ENCODE results near the gene IP6K3. TPM values are rescaled to one million over a fixed set of nuclear protein-coding genes. Genes with fewer than 3 reads are reported as not detected.

The IP6K3 gene
- total RNA-seq, 1 donor from 2014 or later, result 0.75 TPM

- peak overlapping the region; percentile 44 for H3K27ac Mint-ChIP-seq
These were observed 44.2 kb downstream of the IP6K3 start for GRCh38 chr6:33702345-33702977.

GRCh38 chr6:33700391-33701050 is 46.2 kb downstream of the IP6K3 start:
- no peaks in the 10 kb centered on the region for H3K9me3 Mint-ChIP-seq
- no peak overlapping the region for H3K4me3 Mint-ChIP-seq
- peak overlapping the region; percentile 67 for H3K27ac Mint-ChIP-seq
- no peak for DNase-seq (ENCODE audit: extremely low spot score, unreplicated experiment)
- TF ChIP-seq CTCF (conservative IDR thresholded peaks at IDR 0.05), result peak; percentile 83
- H3K36me3 Mint-ChIP-seq, result peaks cover 3% of the 10 kb centered on the region
- H3K27me3 Mint-ChIP-seq, result no peaks in the 10 kb centered on the region
- H3K4me1 Mint-ChIP-seq (ENCODE audit: unreplicated experiment), result peaks cover 34% of the 10 kb centered on the region

More at GRCh38 chr6:33702345-33702977, 44.2 kb downstream of the IP6K3 start:
- Mint-ChIP-seq H3K9me3 (no peaks in the 10 kb centered on the region), H3K27me3 (no peaks in the 10 kb centered on the region), H3K4me3 (no peak overlapping the region), H3K36me3 (peaks cover 7% of the 10 kb centered on the region), H3K4me1 (ENCODE audit: unreplicated experiment) (peaks cover 27% of the 10 kb centered on the region)
- no peak for DNase-seq (ENCODE audit: extremely low spot score, unreplicated experiment)
- TF ChIP-seq CTCF (conservative IDR thresholded peaks at IDR 0.05), result peak; percentile 72

DNA sequence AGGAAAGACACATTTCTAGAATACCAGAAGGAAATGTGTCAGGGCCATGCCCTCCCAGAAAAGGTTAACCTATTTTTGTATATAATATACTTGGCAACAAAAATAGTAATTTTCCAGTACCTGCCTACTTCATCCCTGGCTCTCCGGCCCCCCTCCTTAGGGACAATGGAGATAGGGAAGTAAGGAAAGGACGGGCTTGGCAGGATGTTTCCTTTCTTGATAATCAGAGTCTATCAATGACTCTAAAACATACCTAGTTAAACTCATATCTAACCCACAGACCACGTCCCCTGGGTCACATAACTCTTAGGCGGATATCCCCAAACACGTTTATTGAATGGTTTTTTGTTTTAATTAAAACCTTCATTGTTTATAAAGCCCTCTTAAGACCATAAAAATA is 47.0 kb downstream of the IP6K3 start:
- no peak for DNase-seq (ENCODE audit: extremely low spot score, unreplicated experiment)
- Mint-ChIP-seq H3K27ac (no peak overlapping the region), H3K4me1 (ENCODE audit: unreplicated experiment) (peaks cover 34% of the 10 kb centered on the region), H3K9me3 (no peaks in the 10 kb centered on the region), H3K4me3 (no peak overlapping the region), H3K36me3 (peaks cover 3% of the 10 kb centered on the region), H3K27me3 (no peaks in the 10 kb centered on the region)
- no peak for TF ChIP-seq CTCF (conservative IDR thresholded peaks at IDR 0.05)

- H3K9me3 Mint-ChIP-seq, result no peaks in the 10 kb centered on the region
- no peak overlapping the region for H3K4me3 Mint-ChIP-seq
- no peaks in the 10 kb centered on the region for H3K27me3 Mint-ChIP-seq
- H3K36me3 Mint-ChIP-seq, result peaks cover 3% of the 10 kb centered on the region
- peaks cover 34% of the 10 kb centered on the region for H3K4me1 Mint-ChIP-seq (ENCODE audit: unreplicated experiment)
- no peak overlapping the region for H3K27ac Mint-ChIP-seq
- no peak for TF ChIP-seq CTCF (conservative IDR thresholded peaks at IDR 0.05)
- no peak for DNase-seq (ENCODE audit: extremely low spot score, unreplicated experiment)
These were observed 47.6 kb downstream of the IP6K3 start for GRCh38 chr6:33699131-33699530.

DNA sequence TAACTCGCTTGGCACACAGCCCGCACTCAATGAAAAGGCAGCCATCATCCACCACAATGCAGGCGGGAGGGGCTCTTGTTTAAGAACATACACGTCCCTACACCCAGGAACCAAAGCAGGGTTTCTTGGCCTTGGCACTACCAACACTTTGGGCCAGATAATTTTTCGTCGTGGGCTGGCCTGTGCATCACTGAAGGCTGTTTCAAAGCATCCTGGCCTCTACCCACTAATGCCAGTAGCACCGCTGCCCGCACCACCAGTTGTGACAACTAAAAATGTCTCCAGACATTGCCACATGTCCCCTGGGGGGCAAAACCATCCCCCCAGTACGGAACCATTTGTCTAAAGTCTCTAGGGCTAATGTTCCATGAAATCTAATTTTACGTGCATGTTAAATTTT is 48.2 kb downstream of the IP6K3 start:
- Mint-ChIP-seq H3K4me1 (ENCODE audit: unreplicated experiment) (peaks cover 34% of the 10 kb centered on the region), H3K36me3 (peaks cover under 1% of the 10 kb centered on the region), H3K27me3 (no peaks in the 10 kb centered on the region), H3K9me3 (no peaks in the 10 kb centered on the region), H3K4me3 (no peak overlapping the region), H3K27ac (no peak overlapping the region)
- DNase-seq (ENCODE audit: extremely low spot score, unreplicated experiment), result no peak
- TF ChIP-seq CTCF (conservative IDR thresholded peaks at IDR 0.05), result no peak
